Keratinocyte (primary cell): ENCODE measurements around the gene IGFBP1. TPM values are rescaled to one million over a fixed set of nuclear protein-coding genes. Genes with fewer than 3 reads are reported as not detected.

ENCODE experiments used
- DNase-seq: peaks from one replicate; pipeline ENCODE4 v3.0.0-alpha.2; 2011; ENCODE audit warnings: low read depth, missing footprints, low spot score
- FAIRE-seq: peaks from 2 replicates; lab custom pipeline; 2011; peaks lifted over from hg19 to GRCh38; lab: Jason Lieb, UNC
- H2AFZ ChIP-seq: 2 replicates; pipeline ENCODE4 v1.6.0; 2012; ENCODE audit warnings: low read length, control low read depth, inconsistent platforms; ENCODE audit not compliant: control insufficient read depth
- H3K27ac ChIP-seq: 2 replicates; pipeline ENCODE4 v1.5.1; 2011; ENCODE audit warnings: low read length; ENCODE audit not compliant: control insufficient read depth, insufficient read depth
- H3K27me3 ChIP-seq: 3 replicates; pipeline ENCODE4 v1.6.0; 2011; ENCODE audit warnings: low read length; ENCODE audit not compliant: control insufficient read depth, insufficient read depth; ENCODE audit errors: extremely low read depth
- H3K36me3 ChIP-seq, 2 experiments: 2 replicates in 1 of 2; 3 replicates in 1 of 2; pipeline ENCODE4 v1.5.1; 2011; ENCODE audit warnings: low read length in 2 of 2, mild to moderate bottlenecking in 1 of 2; ENCODE audit not compliant: control insufficient read depth in 2 of 2, insufficient read depth in 2 of 2; ENCODE audit errors: extremely low read depth in 1 of 2
- H3K4me1 ChIP-seq: 3 replicates; pipeline ENCODE4 v1.5.1; 2011; ENCODE audit warnings: low read length; ENCODE audit not compliant: control insufficient read depth, insufficient read depth; ENCODE audit errors: extremely low read depth
- H3K4me2 ChIP-seq: 3 replicates; pipeline ENCODE4 v1.6.0; 2011; ENCODE audit warnings: low read depth, low read length; ENCODE audit not compliant: control insufficient read depth, insufficient read depth; ENCODE audit errors: extremely low read depth
- H3K4me3 ChIP-seq, 3 experiments: fragments of 200-600 bp in 1 of 3; sonication (generic) in 1 of 3; 2 replicates in 2 of 3; 3 replicates in 1 of 3; pipeline ENCODE4 v1.5.1; 2011 to 2016; ENCODE audit warnings: low read length in 3 of 3, mild to moderate bottlenecking in 3 of 3, control low read depth in 2 of 3, inconsistent platforms in 1 of 3, low read depth in 1 of 3, mixed read lengths in 1 of 3, mixed run types in 1 of 3, moderate library complexity in 1 of 3; ENCODE audit not compliant: control insufficient read depth in 2 of 3, insufficient read depth in 2 of 3; ENCODE audit errors: extremely low read depth in 1 of 3
- H3K79me2 ChIP-seq: 2 replicates; pipeline ENCODE4 v1.6.0; 2012; ENCODE audit warnings: low read length; ENCODE audit not compliant: control insufficient read depth, insufficient read depth
- H3K9ac ChIP-seq: 3 replicates; pipeline ENCODE4 v1.6.0; 2011; ENCODE audit warnings: low read length; ENCODE audit not compliant: control insufficient read depth, insufficient read depth; ENCODE audit errors: extremely low read depth
- H3K9me1 ChIP-seq: 3 replicates; pipeline ENCODE4 v1.6.0; 2011; ENCODE audit warnings: low read length; ENCODE audit not compliant: control insufficient read depth, insufficient read depth; ENCODE audit errors: extremely low read depth
- H3K9me3 ChIP-seq: 2 replicates; pipeline ENCODE4 v1.5.1; 2012; ENCODE audit warnings: low read depth, low read length; ENCODE audit not compliant: control insufficient read depth
- H4K20me1 ChIP-seq: 3 replicates; pipeline ENCODE4 v1.6.0; 2011; ENCODE audit warnings: low read length; ENCODE audit not compliant: control insufficient read depth, insufficient read depth; ENCODE audit errors: extremely low read depth
- CTCF ChIP-seq, 3 experiments: IDR thresholded peaks in 1 of 3; conservative IDR thresholded peaks in 1 of 3; optimal IDR thresholded peaks in 1 of 3; 2 replicates in 2 of 3; 3 replicates in 1 of 3; pipeline versions ENCODE3 to v1.5.1; 2011; ENCODE audit warnings: low read length in 3 of 3, mild to moderate bottlenecking in 3 of 3, moderate library complexity in 2 of 3, control low read depth in 1 of 3, inconsistent platforms in 1 of 3; ENCODE audit not compliant: insufficient read depth in 2 of 3; ENCODE audit errors: extremely low read depth in 1 of 3
- EZH2 ChIP-seq: IDR thresholded peaks from one replicate; pipeline ENCODE4 v1.6.1; 2012; ENCODE audit warnings: inconsistent platforms, mild to moderate bottlenecking, low read length, moderate library complexity
- dilution Hi-C: fragments of 300-500 bp; cut with MboI; formaldehyde crosslinking; loops from one replicate; pipeline ENCODE4 v1.7.0; 2020; ENCODE audit warnings: low sequenced_read_pairs; ENCODE audit not compliant: extremely low pct_ligation_motif_present
- polyA plus RNA-seq, 5 experiments: library from polyadenylated mRNA; depleted of rRNA in 3 of 5; stranded (reverse) in 3 of 5; stranded (forward) in 1 of 5; unstranded in 1 of 5; fragments of >200 nt; gene quantifications; 1 replicate in 1 of 5; 2 replicates in 3 of 5; 3 replicates in 1 of 5; pipeline versions ENCODE4 v1.2.1 to v1.2.3, GENCODE V29; 2011 to 2012; ENCODE audit warnings: missing spikeins in 2 of 5, low read depth in 1 of 5, low replicate concordance in 1 of 5
- small RNA-seq, 3 experiments: library from RNA; depleted of rRNA; stranded (forward); fragments of <200 nt; gene quantifications; one replicate each; pipeline ENCODE3, GENCODE V24; 2012; ENCODE audit warnings: low read depth in 3 of 3, low replicate concordance in 1 of 3; ENCODE audit not compliant: insufficient read length in 3 of 3

Gene IGFBP1
- polyA plus RNA-seq, 1 donor (not counting 4 experiments of a cell fraction or from before 2014, with no cell fraction given), result not detected

GRCh38 chr7:45940939-45941338 lies 52.7 kb downstream of the IGFBP1 start:
- Histone ChIP-seq H3K79me2 (no peaks in the 10 kb centered on the region), H3K9me3 (no peaks in the 10 kb centered on the region), H3K4me2 (no peak overlapping the region), H3K27ac (no peak overlapping the region), H3K4me3 (no peak overlapping the region), H3K9me1 (no peaks in the 10 kb centered on the region), H4K20me1 (no peaks in the 10 kb centered on the region), H3K9ac (no peak overlapping the region), H3K4me1 (no peaks in the 10 kb centered on the region), H2AFZ (no peak overlapping the region), H3K36me3 (no peaks in the 10 kb centered on the region), H3K27me3 (peaks cover 3% of the 10 kb centered on the region)
- dilution Hi-C loops, result no loop called here
- no peak for FAIRE-seq
- TF ChIP-seq CTCF (optimal IDR thresholded peaks at IDR 0.05 in 1 of 3, IDR thresholded peaks at IDR 0.05 in 1 of 3, conservative IDR thresholded peaks at IDR 0.05 in 1 of 3; ENCODE audit: extremely low read depth in 1 of 3, insufficient read depth in 2 of 3, low read length in 3 of 3) (no peak), EZH2 (no peak)
- DNase-seq, result no peak

Small RNAs within 50 kb of the gene (small RNA-seq; reads per million reads assigned to genes)
- gene RNU6-326P, result 0 reads per million in 3 experiments

Other genes starting within 250 kb of the IGFBP1 start
- not detected in 3 replicates for gene CCDC201, start 15.4 kb upstream of the IGFBP1 start, polyA plus RNA-seq
- 0.95 to 83.3 TPM (median 14.0 TPM) in 3 replicates for gene IGFBP3, start 32.8 kb downstream of the IGFBP1 start, polyA plus RNA-seq